GM12864 (cell line): ENCODE data around the gene RNASEL.

Experiments used
- DNase-seq: peaks from one replicate; pipeline ENCODE4 v3.0.0-alpha.2; 2011; ENCODE audit warnings: low read depth
- H3K4me3 ChIP-seq: 2 replicates; pipeline ENCODE4 v1.5.1; 2011; ENCODE audit warnings: mild to moderate bottlenecking, low read depth, low read length, control low read depth
- CTCF ChIP-seq: IDR thresholded peaks from 2 replicates; pipeline ENCODE4 v1.5.1; 2011; ENCODE audit warnings: low read depth, mild to moderate bottlenecking, moderate library complexity, low read length, control low read depth, inconsistent platforms; ENCODE audit errors: missing control alignments

Gene RNASEL

DNA sequence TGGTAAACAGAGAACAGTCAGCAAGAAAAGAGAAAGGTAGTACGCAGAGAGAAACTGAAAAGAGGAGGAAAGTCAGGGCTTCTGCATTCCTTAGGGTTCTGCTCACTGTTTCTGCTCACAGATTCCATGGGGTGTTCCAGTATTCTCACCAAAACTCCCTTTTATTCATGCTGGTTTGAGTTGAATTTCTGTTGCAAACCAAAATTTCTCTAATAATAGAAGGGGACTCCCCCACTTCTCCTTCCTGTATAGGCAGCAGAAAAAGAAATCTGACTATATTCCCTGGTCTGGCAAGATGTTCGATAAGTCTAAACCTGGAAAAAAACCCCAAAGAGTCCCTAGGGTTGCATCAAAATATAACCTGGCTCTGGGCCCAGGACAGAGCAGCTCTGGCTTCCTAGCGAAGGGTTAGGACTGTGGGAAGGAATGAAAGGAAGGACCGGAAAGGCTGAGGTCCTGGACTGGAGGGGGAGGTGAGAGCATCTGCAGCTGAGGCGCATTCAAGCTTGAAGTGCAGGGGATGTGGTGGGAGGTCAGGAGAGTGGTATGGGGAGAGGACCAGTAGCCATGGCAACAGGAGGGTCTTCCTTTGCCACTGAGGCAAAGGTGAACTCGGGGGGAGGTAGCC, 34.0 kb upstream of the RNASEL start:
- DNase-seq = no peak
- TF ChIP-seq CTCF = no peak
- H3K4me3 ChIP-seq = no peak overlapping the region

- no peak for DNase-seq
- H3K4me3 ChIP-seq = no peak overlapping the region
- TF ChIP-seq CTCF = no peak
Observed at GRCh38 chr1:182621906-182622305, 32.9 kb upstream of the RNASEL start.

DNA sequence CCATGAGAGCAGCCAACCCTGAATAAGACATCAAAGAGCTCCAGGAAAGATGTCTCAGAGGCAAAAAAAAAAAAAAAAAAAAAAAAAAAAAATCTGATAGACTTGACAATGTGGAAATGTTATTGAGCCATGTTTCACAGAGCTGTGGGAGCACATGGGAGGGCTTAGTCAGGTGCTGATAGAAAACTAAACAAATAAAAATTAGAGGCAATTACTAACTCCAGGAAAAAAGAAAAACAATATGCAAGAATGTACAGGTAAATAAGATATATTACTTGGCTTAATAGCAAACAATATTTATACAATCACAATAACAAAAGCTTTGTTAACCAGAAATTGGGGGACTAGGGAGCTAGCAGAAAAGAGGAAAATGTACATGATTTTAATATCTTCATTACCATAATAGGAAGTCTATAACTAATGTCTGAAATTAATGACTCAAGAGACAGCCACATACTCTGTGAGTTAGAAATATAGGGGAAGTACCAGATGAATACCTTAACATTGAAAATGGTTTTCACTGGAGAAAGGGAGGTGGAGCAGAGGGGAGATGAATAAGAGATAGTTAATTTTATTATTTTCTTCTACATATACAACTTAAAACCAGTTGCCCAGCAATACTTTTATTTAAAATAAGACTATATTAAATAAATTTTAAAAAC, 32.0 kb upstream of the RNASEL start:
- H3K4me3 ChIP-seq = no peak overlapping the region
- TF ChIP-seq CTCF = no peak
- DNase-seq = no peak

- TF ChIP-seq CTCF = no peak
- no peak for DNase-seq
- H3K4me3 ChIP-seq = no peak overlapping the region
Observed at GRCh38 chr1:182617734-182618351, 28.8 kb upstream of the RNASEL start.

- TF ChIP-seq CTCF = no peak
- DNase-seq = no peak
- no peak overlapping the region for H3K4me3 ChIP-seq
Observed at GRCh38 chr1:182617014-182617429, 28.0 kb upstream of the RNASEL start.

DNA sequence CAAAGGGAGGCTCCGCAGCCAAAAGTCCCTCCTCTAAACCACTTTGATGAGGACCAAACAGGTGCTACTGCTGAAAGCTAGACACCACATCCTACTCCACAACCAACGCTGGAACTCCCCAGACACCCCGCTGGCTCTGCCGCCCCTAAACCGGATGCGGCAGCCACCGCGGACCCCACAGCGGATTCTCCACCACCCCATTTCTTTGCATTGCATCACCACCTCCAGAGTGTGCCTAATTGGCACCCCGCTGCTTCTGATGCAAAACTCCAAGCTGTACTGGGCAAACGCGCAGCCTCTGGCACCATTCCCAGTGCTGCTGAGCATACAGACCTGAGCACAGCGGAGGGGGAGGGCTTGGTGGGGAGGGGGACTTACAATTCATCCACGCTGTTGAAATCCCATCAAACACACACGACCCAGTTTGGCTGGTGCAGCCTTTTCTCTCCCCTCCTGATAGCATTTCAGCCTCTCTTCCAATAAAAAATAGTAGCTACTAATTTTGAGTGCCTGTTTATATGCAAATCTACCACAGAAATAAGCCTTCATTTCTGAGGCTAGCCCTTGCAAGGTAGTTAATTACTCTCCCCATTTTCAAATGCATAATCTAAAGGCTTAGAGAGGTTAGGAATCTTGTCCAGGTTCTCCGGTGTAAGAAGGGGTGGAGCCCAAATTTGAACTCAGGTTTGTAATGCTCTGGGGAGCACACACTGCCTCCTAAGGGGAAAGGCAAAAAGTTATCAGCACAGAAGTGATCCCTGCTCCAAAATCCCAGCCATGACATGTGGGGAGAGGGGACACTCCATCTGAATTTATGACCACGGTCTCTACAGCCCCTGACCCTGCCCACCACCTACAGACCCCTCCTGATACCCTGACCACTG, 27.3 kb upstream of the RNASEL start:
- H3K4me3 ChIP-seq = no peak overlapping the region; the same call in 1 of the 2 replicates
- TF ChIP-seq CTCF = no peak
- DNase-seq = peak; percentile 79
